Ureter (tissue), 1 donor: ENCODE measurements around the gene TMEM247. TPM values are rescaled to one million over a fixed set of nuclear protein-coding genes. Genes with fewer than 3 reads are reported as not detected.
A peak's percentile ranks its signal among the peaks of the same experiment; 100 is the strongest.
"Not testable (repeated sequence)": the region's sequence is repeated elsewhere in the genome, so short reads cannot be mapped to it uniquely, and the experiment has no call there.

ENCODE experiments used
- DNase-seq: peaks from one replicate; pipeline ENCODE4 v3.0.0-alpha.2; 2020; ENCODE audit warnings: low spot score
- total RNA-seq: library from RNA; stranded (reverse); gene quantifications from one replicate; pipeline ENCODE4 v1.2.4, GENCODE V29; 2023
- donor health status: DM: yes; HTN: yes; CAD: no.

TMEM247 gene
- total RNA-seq, 1 donor from 2014 or later, result not detected

DNA sequence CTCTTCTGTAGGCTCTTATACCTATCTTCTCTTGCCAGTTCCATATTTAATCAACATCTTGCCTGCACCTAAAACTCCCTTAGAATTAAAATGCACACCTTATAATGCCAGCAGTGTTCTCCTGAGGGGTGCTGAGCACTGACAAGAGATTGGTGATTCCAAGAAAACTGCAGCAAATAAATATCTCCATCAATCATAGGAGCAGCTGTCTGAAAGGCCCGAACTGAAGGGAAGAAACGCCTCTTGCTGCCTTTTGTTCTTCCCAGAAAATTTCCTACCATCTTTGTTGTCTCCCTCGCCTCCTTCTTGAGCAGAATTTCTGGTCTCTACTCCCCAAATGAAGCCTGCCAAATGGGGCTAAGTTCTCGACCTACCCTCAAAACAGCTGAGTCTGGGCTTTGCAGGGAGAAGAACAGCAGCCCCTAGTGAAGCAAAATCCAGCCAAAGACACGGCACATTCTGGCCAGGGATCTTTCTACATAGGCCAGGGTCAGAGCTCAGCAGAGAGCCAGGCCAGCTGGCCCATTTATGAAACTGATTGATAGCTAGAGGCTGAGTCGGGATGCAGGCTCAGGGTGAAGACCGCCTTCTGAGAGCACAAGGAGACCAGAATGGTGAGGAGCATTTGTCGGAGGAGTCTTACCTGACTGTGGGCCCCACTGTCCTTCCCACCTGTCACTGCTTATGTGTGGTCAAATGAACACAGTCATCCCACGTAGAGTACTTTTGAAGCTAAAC is 20.4 kb upstream of the TMEM247 start:
- DNase-seq, result no peak

DNA sequence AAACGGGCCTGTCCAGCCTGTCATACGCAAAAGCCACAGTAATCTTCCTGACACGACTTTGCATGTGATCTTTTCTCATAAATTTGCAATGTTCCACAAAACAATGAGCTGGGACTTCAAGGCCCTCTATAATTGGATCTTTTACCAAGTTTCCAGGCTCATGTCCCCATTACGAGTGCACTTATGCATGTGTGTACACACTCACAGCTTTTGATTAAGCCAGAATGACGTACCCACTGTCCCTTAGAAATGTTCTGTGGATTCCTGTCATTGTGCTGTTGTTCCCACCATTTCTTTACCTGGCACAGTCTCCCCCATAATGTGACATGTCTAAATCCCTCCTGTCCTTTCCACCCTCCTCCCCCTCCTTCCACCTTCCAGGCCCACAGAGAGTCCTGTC is 19.7 kb upstream of the TMEM247 start:
- DNase-seq, result no peak

- no peak for DNase-seq
Observed at GRCh38 chr2:46460241-46460921, 19.0 kb upstream of the TMEM247 start.

GRCh38 chr2:46461011-46461674 is 18.2 kb upstream of the TMEM247 start:
- DNase-seq, result peak; percentile 85

DNA sequence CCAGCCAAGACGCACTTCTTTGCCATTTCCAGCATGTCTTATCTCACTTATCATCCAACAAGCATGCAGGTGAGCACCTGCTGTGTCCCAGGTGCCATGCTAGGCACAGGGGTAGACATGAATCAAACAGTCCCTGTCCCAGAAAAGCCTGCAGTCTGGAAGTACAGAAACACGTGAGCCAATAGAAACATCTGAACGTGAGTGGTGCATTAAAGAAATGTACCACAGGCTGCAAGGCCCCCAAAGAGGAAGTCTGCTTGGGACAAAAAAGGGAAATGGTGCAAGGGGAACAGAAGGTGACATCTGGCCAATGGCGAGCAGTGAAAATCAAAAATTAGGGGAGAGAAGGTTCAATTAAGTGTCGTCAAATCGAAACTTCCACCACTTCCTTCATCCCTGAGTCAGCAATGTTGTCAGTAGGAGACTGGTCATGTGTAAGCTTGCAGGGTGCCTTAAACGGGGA is 17.6 kb upstream of the TMEM247 start:
- DNase-seq, result no peak

DNA sequence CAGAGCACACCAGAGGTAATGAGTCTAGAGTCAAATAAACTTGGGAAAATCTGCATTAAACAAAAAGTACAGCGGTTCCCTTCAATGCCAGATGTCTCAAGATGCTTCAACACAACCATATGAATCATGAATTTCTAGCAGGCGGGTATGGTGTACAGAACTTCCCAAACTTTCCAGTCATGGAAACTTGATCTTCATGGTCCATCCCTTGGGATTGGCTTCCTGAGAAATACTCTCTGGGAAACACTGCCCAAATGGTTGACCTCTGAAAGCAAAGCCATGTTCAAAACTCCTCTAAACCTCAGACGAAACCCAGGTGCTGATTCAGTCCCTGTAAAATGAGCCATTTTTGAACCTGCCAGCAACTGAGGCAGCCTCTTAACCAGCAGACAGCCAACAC is 16.4 kb upstream of the TMEM247 start:
- DNase-seq, result no peak

GRCh38 chr2:46469116-46469515 is 10.2 kb upstream of the TMEM247 start:
- DNase-seq, result no peak

- DNase-seq, result no peak
Observed at GRCh38 chr2:46469700-46470099, 9.7 kb upstream of the TMEM247 start.

- no peak for DNase-seq
Observed at GRCh38 chr2:46470114-46470628, 9.2 kb upstream of the TMEM247 start.

- DNase-seq, result no peak
Observed at GRCh38 chr2:46471019-46471583, 8.3 kb upstream of the TMEM247 start.

- no peak for DNase-seq
Observed at GRCh38 chr2:46471697-46472096, 7.7 kb upstream of the TMEM247 start.

DNA sequence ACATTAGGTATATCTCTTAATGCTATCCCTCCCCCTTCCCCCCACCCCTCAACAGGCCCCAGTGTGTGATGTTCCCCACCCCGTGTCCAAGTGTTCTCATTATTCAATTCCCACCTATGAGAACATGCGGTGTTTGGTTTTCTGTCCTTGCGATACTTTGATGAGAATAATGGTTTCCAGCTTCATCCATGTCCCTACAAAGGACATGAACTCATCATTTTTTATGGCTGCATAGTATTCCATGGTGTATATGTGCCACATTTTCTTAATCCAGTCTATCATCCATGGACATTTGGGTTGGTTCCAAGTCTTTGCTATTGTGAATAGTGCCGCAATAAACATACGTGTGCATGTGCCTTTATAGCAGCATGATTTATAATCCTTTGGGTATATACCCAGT is 7.2 kb upstream of the TMEM247 start:
- DNase-seq, result not testable (repeated sequence)

DNA sequence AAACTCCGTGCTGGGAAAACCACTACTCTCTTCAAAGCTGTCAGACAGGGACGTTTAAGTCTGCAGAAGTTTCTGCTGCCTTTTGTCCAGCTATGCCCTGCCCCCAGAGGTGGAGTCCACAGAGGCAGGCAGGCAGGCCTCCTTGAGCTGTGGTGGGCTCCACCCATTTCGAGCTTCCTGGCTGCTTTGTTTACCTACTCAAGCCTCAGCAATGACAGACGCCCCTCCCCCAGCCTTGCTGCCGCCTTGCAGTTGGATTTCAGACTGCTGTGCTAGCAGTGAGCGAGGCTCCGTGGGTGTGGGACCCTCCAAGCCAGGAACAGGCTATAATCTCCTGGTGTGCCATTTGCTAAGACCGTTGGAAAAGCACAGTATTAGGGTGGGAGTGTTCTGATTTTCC is 1.9 kb upstream of the TMEM247 start:
- DNase-seq, result not testable (repeated sequence)

- DNase-seq, result no peak
Observed at GRCh38 chr2:46477925-46478324, 1.4 kb upstream of the TMEM247 start.

- DNase-seq, result no peak
Observed at GRCh38 chr2:46480562-46480961, 1.2 kb downstream of the TMEM247 start.

- no peak for DNase-seq
Observed at GRCh38 chr2:46481198-46482193, 2.1 kb downstream of the TMEM247 start.

GRCh38 chr2:46482490-46482889 is 3.1 kb downstream of the TMEM247 start:
- DNase-seq, result no peak

DNA sequence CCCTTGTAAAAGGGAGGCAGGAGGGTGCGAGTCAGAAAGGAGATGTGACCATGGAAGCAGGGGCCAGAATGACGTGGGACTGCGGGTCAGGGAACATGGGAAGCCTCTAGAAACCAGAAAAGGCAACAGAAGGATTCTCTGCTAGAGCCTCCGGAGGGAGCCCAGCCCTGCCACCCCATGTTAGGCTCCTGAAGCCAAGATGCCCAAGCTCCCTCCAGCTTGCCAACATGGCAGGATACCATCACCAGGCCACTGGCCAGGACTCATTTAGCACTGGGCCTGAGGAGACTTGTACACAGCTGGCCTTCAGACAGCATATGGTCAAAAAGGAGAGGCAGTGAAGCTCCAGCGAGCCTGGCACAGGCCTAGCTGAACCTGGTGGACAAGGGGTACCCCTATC is 5.6 kb downstream of the TMEM247 start:
- DNase-seq, result no peak

GRCh38 chr2:46486436-46486835 is 7.1 kb downstream of the TMEM247 start:
- no peak for DNase-seq

DNA sequence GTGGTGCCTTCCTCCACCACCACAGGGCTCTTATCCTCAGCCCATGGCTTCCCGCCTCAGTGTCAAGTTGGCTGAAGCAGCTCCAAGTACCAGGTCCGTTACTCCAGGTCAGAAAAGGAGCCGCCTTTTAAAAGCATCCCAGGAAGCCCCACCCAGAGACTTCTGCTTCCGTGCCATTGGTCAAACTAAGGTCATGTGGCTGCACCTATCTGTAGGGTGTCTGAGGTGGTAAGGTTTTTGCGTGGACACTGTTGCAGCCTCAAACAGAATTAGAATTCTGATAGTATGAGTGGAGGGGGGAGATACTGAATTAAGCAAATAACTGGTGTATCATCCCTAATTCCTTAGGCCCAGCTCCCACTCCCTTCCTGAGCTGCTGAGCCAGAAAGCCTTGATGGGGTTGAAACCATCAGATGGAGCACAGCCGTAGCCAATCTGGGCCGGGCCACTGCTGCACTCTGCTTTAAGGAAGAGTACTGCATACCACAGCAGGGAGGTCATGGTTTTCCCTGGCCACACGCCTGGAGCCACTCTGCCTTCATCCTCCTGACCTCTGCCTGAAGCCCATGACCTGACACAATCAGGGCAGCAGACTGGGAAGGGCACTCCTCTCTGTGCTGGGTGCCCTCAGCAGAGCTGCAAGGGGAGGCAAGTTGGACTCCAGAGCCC is 8.4 kb downstream of the TMEM247 start:
- peak; percentile 66 for DNase-seq
